Natural killer cell (primary cell): ENCODE data around the gene SLC16A10. TPM values are rescaled to one million over a fixed set of nuclear protein-coding genes. Genes with fewer than 3 reads are reported as not detected.

ENCODE experiments used
- ATAC-seq, 3 donors: fragments of 150-1000 bp in 2 of 3; fragments of 200-7000 bp in 1 of 3; cut with Tn5 transposase; 1 replicate in 1 of 3; 2 replicates in 2 of 3; pipeline ENCODE4 v1.10.0; 2021; ENCODE audit warnings: mild to moderate bottlenecking in 2 of 3, moderate library complexity in 2 of 3
- DNase-seq, 2 donors: peaks; one replicate each; pipeline versions ENCODE4 v3.0.0 to v3.0.0-alpha.2; 2013 to 2021; ENCODE audit warnings: mixed read lengths in 1 of 2
- H3K27ac ChIP-seq: one replicate; pipeline ENCODE4 v1.5.1; 2013; ENCODE audit warnings: mild to moderate bottlenecking, low read length
- H3K27me3 ChIP-seq: one replicate; pipeline ENCODE4 v1.6.1; 2013; ENCODE audit warnings: low read length; ENCODE audit not compliant: control insufficient read depth, insufficient read depth
- H3K36me3 ChIP-seq: one replicate; pipeline ENCODE4 v1.6.1; 2013; ENCODE audit warnings: low read length; ENCODE audit not compliant: control insufficient read depth, insufficient read depth
- H3K4me1 ChIP-seq: one replicate; pipeline ENCODE4 v1.6.1; 2013; ENCODE audit warnings: low read length; ENCODE audit not compliant: control insufficient read depth, insufficient read depth
- H3K4me3 ChIP-seq: one replicate; pipeline ENCODE4 v1.5.1; 2013; ENCODE audit warnings: low read length
- H3K9me3 ChIP-seq: one replicate; pipeline ENCODE4 v1.6.1; 2013; ENCODE audit warnings: low read length; ENCODE audit not compliant: control insufficient read depth, insufficient read depth
- H3K27ac Mint-ChIP-seq, 2 donors: one replicate each; pipeline ENCODE4 v1.8.0; 2022; ENCODE audit warnings: mild to moderate bottlenecking in 2 of 2, mixed read lengths in 2 of 2, moderate library complexity in 1 of 2
- H3K27me3 Mint-ChIP-seq, 2 donors: one replicate each; pipeline ENCODE4 v1.8.0; 2022; ENCODE audit warnings: low read depth in 2 of 2, mixed read lengths in 2 of 2
- H3K36me3 Mint-ChIP-seq: one replicate; pipeline ENCODE4 v1.8.0; 2022; ENCODE audit warnings: mixed read lengths
- H3K4me1 Mint-ChIP-seq, 2 donors: one replicate each; pipeline ENCODE4 v1.8.0; 2022; ENCODE audit warnings: mixed read lengths in 2 of 2
- H3K4me3 Mint-ChIP-seq: one replicate; pipeline ENCODE4 v1.8.0; 2022; ENCODE audit warnings: mild to moderate bottlenecking, moderate library complexity, mixed read lengths
- H3K9me3 Mint-ChIP-seq, 2 donors: one replicate each; pipeline ENCODE4 v1.8.0; 2022; ENCODE audit warnings: mixed read lengths in 2 of 2
- CTCF ChIP-seq: fragments of 200-600 bp; IDR thresholded peaks from one replicate; pipeline ENCODE4 v1.8.0; 2022; ENCODE audit warnings: antibody characterized with exemption
- WGBS: methylation state at CpG from one replicate; pipeline ENCODE4 v1.1.7; 2013; ENCODE audit warnings: missing lambda C conversion rate; ENCODE audit not compliant: insufficient coverage; 5-methylcytosine and 5-hydroxymethylcytosine counted together
- intact Hi-C: fragments of 100-400 bp; cut with micrococcal nuclease; formaldehyde crosslinking; loops from one replicate; pipeline ENCODE4 v1.14.2; 2022
- total RNA-seq, 4 donors: library from RNA; stranded (reverse); fragments of 120-200 nt in 1 of 4; gene quantifications; one replicate each; pipeline versions ENCODE4 v1.2.3 to v1.2.4, GENCODE V29; 2013 to 2022

Gene SLC16A10
- total RNA-seq, 3 donors from 2014 or later (not counting 1 experiment from before 2014, with no cell fraction given): 0.05 to 0.53 (median 0.18) TPM

GRCh38 chr6:111205502-111205901 is 118.2 kb downstream of the SLC16A10 start:
- Mint-ChIP-seq H3K4me3 (no peak overlapping the region), H3K27ac (no peak overlapping the region), H3K36me3 (no peaks in the 10 kb centered on the region), H3K9me3 (no peaks in the 10 kb centered on the region), H3K27me3 (peaks cover 0 to 5% of the 10 kb centered on the region in 2 donors), H3K4me1 (no peaks in the 10 kb centered on the region)
- no peaks in the 10 kb centered on the region for H3K27me3 ChIP-seq
- 64% methylated on average over 3 of the region's 3 CpGs for WGBS
- no peaks in the 10 kb centered on the region for H3K9me3 ChIP-seq
- no peak for TF ChIP-seq CTCF
- no peaks in the 10 kb centered on the region for H3K4me1 ChIP-seq
- ATAC-seq: no peak
- H3K36me3 ChIP-seq: no peaks in the 10 kb centered on the region
- no peak overlapping the region for H3K4me3 ChIP-seq
- no peak for DNase-seq
- no peak overlapping the region for H3K27ac ChIP-seq
- intact Hi-C loops: no loop called here

- TF ChIP-seq CTCF: no peak
- peaks cover 0 to 5% of the 10 kb centered on the region in 2 donors for H3K27me3 Mint-ChIP-seq
- no peaks in the 10 kb centered on the region for H3K36me3 ChIP-seq
- ATAC-seq: no peak
- H3K9me3 Mint-ChIP-seq: no peaks in the 10 kb centered on the region
- no peak overlapping the region for H3K27ac ChIP-seq
- H3K27me3 ChIP-seq: no peaks in the 10 kb centered on the region
- no peak for DNase-seq
- WGBS: 82% methylated on average over 3 of the region's 4 CpGs
- no peaks in the 10 kb centered on the region for H3K4me1 Mint-ChIP-seq
- H3K27ac Mint-ChIP-seq: no peak overlapping the region
- no peak overlapping the region for H3K4me3 Mint-ChIP-seq
- no peaks in the 10 kb centered on the region for H3K4me1 ChIP-seq
- H3K4me3 ChIP-seq: no peak overlapping the region
- H3K9me3 ChIP-seq: no peaks in the 10 kb centered on the region
- intact Hi-C loops: no loop called here
- H3K36me3 Mint-ChIP-seq: no peaks in the 10 kb centered on the region
These were observed 120.0 kb downstream of the SLC16A10 start for GRCh38 chr6:111207141-111207858.

GRCh38 chr6:111208933-111209332 is 121.6 kb downstream of the SLC16A10 start:
- ATAC-seq (no peak), DNase-seq (no peak)
- Mint-ChIP-seq H3K27me3 (peaks cover 0 to 5% of the 10 kb centered on the region in 2 donors), H3K27ac (no peak overlapping the region), H3K4me3 (no peak overlapping the region), H3K4me1 (no peaks in the 10 kb centered on the region), H3K9me3 (no peaks in the 10 kb centered on the region), H3K36me3 (no peaks in the 10 kb centered on the region)
- H3K27ac ChIP-seq: no peak overlapping the region
- H3K27me3 ChIP-seq: no peaks in the 10 kb centered on the region
- 81% methylated on average over 2 of the region's 2 CpGs for WGBS
- TF ChIP-seq CTCF: no peak
- no peaks in the 10 kb centered on the region for H3K9me3 ChIP-seq
- no peaks in the 10 kb centered on the region for H3K4me1 ChIP-seq
- no peaks in the 10 kb centered on the region for H3K36me3 ChIP-seq
- intact Hi-C loops: no loop called here
- no peak overlapping the region for H3K4me3 ChIP-seq
